ENCODE data around the gene RBP5. TPM values are rescaled to one million over a fixed set of nuclear protein-coding genes. Genes with fewer than 3 reads are reported as not detected.

The RBP5 gene
- total and polyA plus RNA-seq, 9 of the 15 experiments (the other 6 are each of a cell fraction or from before 2014, with no cell fraction given): 8.6 to 22.5 (median 11.4) TPM

DNA sequence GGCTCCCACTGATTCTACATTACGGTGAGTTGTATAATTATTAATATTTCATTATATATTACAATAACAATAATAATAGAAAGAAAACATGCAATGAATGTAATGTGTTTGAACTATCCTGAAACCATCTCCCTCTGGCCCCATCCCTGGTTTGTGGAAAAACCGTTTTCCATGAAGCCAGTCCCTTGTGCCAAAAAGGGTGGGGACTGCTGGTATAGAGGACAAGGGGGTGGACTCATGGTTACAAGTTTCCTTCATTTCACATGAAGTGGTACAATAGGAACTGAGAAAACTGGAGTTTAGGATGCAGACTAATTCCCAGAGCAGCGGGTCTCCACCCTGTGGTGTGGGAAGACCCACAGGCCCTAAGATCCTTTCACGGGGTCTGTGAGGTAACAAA, 16.6 kb downstream of the RBP5 start (continued):
- TF ChIP-seq ZNF408 (CRISPR knock-in tag; IDR thresholded peaks at IDR 0.05; ENCODE audit: low read depth): no peak
- no peak for TF ChIP-seq KLF6 (CRISPR knock-in tag; IDR thresholded peaks at IDR 0.05; ENCODE audit: borderline replicate concordance)
- TF ChIP-seq KAT7 (CRISPR knock-in tag; IDR thresholded peaks at IDR 0.05; ENCODE audit: borderline replicate concordance): no peak
- no peak for TF ChIP-seq TCF7 (IDR thresholded peaks at IDR 0.05; ENCODE audit: borderline replicate concordance)
- TF ChIP-seq ZNF766 (CRISPR knock-in tag; conservative IDR thresholded peaks at IDR 0.05): no peak

DNA sequence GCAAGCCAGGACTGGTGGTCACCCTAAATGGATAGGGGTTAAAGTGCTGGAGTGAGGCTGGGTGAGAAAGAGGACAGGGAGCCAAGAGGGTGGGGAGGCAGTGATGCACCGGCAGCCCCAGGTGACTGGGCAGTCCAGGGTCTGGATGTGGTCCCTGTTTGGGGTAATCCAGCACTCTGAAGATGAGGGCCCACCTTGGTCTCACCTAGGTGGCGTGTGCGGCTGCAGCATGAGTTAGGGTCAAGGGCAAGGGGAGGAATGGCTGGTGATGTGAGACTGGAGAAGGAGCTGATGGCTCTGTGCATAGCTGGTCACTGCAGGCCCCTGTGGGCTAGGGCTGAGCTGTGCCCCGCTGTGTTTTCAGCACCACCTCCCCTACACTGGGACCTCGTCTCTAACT, 18.0 kb downstream of the RBP5 start:
- Histone ChIP-seq H3K36me3 (ENCODE audit: control insufficient read depth, insufficient read depth, low read length) (peaks cover 7% of the 10 kb centered on the region; the same call in 2 of the 3 replicates), H3K9me1 (ENCODE audit: control insufficient read depth, insufficient read depth, low read length) (no peaks in the 10 kb centered on the region), H3K27me3 (ENCODE audit: control insufficient read depth in 2 of 2, insufficient read depth in 2 of 2, low read length in 2 of 2) (no peaks in the 10 kb centered on the region), H3K27ac (ENCODE audit: extremely low read depth, low read depth, low read length) (no peak overlapping the region), H3K4me1 (replicated peaks in 1 of 2; ENCODE audit: control insufficient read depth in 2 of 2, insufficient read depth in 2 of 2, low read length in 2 of 2) (peaks cover 10 to 21% of the 10 kb centered on the region in 2 experiments), H3K4me3 (no peak overlapping the region), H4K20me1 (replicated peaks; ENCODE audit: control insufficient read depth, insufficient read depth, low read length) (no peaks in the 10 kb centered on the region), H3K79me2 (ENCODE audit: control insufficient read depth, insufficient read depth, low read length) (peaks cover 37% of the 10 kb centered on the region), H3K4me2 (ENCODE audit: insufficient read depth, low read length) (no peak overlapping the region), H3K9me3 (replicated peaks; ENCODE audit: control insufficient read depth, insufficient read depth, low read depth, low read length) (peaks cover 3% of the 10 kb centered on the region), H2AFZ (ENCODE audit: low read depth, low read length) (no peak overlapping the region), H3K9ac (ENCODE audit: insufficient read depth in 1 of 2, low read depth in 2 of 2, low read length in 2 of 2) (0 out of 4 replicates have a peak overlapping the region, but pooled peaks of 1 of the 2 experiments have one; percentile 7)
- WGBS (ENCODE audit: insufficient coverage, low coverage, missing lambda C conversion rate): 85% methylated on average over 5 of the region's 5 CpGs
- ChIA-PET CTCF (ENCODE audit: low intra/inter-chr PET ratio) (interaction anchor here (3.3 kb wide), 1 partner anchor 50 kb away, joined by 25 read pairs; the partner anchor contains the start of gene C1S), POLR2A (interaction anchor here (0.7 to 1.2 kb wide), 4 partner anchors 149 to 243 kb away, joined by 3 to 6 read pairs (median 3); partner anchors contain the start of genes C12orf57 and TPI1)
- DNase-seq (ENCODE audit: extremely low read depth in 1 of 4, low spot score in 3 of 4) (no peak), FAIRE-seq (no peak), ATAC-seq (no peak)
- BruUV-seq (replicated peaks): no TSS peak
- in situ Hi-C loops (cut with MboI): no loop called here
- TF ChIP-seq HDAC6 (IDR thresholded peaks at IDR 0.05; ENCODE audit: low read depth, low read length) (no peak), MBD2 (IDR thresholded peaks at IDR 0.05; ENCODE audit: borderline replicate concordance, low read depth) (no peak), FOXJ3 (CRISPR knock-in tag; IDR thresholded peaks at IDR 0.05) (no peak), KHSRP (IDR thresholded peaks at IDR 0.05) (no peak), MYBL2 (IDR thresholded peaks at IDR 0.05; ENCODE audit: low read depth) (no peak), MYBL2 (CRISPR knock-in tag; IDR thresholded peaks at IDR 0.05; ENCODE audit: borderline replicate concordance) (no peak), KAT8 (IDR thresholded peaks at IDR 0.05; ENCODE audit: low read depth) (no peak), TGIF2 (CRISPR knock-in tag; IDR thresholded peaks at IDR 0.05) (no peak), HDAC8 (tag; IDR thresholded peaks at IDR 0.05) (no peak)
- TF ChIP-seq, protein P1, sequence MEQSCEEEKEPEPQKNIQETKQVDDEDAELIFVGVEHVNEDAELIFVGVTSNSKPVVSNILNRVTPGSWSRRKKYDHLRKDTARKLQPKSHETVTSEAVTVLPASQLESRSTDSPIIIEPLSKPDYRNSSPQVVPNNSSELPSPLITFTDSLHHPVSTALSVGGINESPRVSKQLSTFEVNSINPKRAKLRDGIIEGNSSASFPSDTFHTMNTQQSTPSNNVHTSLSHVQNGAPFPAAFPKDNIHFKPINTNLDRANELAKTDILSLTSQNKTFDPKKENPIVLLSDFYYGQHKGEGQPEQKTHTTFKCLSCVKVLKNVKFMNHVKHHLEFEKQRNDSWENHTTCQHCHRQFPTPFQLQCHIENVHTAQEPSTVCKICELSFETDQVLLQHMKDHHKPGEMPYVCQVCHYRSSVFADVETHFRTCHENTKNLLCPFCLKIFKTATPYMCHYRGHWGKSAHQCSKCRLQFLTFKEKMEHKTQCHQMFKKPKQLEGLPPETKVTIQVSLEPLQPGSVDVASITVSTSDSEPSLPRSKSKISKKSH (CRISPR knock-in tag; IDR thresholded peaks at IDR 0.05): no peak
- TF ChIP-seq, protein P2, sequence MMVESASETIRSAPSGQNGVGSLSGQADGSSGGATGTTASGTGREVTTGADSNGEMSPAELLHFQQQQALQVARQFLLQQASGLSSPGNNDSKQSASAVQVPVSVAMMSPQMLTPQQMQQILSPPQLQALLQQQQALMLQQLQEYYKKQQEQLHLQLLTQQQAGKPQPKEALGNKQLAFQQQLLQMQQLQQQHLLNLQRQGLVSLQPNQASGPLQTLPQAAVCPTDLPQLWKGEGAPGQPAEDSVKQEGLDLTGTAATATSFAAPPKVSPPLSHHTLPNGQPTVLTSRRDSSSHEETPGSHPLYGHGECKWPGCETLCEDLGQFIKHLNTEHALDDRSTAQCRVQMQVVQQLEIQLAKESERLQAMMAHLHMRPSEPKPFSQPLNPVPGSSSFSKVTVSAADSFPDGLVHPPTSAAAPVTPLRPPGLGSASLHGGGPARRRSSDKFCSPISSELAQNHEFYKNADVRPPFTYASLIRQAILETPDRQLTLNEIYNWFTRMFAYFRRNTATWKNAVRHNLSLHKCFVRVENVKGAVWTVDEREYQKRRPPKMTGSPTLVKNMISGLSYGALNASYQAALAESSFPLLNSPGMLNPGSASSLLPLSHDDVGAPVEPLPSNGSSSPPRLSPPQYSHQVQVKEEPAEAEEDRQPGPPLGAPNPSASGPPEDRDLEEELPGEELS (CRISPR knock-in tag; IDR thresholded peaks at IDR 0.05; ENCODE audit: borderline replicate concordance): no peak
- intact Hi-C loops (cut with micrococcal nuclease): no loop called here
